ENCODE data around the gene TRIM52. TPM values are rescaled to one million over a fixed set of nuclear protein-coding genes. Genes with fewer than 3 reads are reported as not detected.

TRIM52 gene
- total RNA-seq, 1 experiment from 2014 or later = 7.9 TPM

Other genes starting within 250 kb of the TRIM52 start
- gene BTNL9, start 220.9 kb downstream of the TRIM52 start, total RNA-seq (2014; rRNA removed; shearing (Covaris generic)) = not detected in 2 replicates
- gene OR2V1, start 130.0 kb downstream of the TRIM52 start, total RNA-seq (2014; rRNA removed; shearing (Covaris generic)) = 0.10 TPM in 1 of 2 replicates, not detected in the other
- not detected in 2 replicates for gene OR2V2, start 113.6 kb downstream of the TRIM52 start, total RNA-seq (2014; rRNA removed; shearing (Covaris generic))
- 6.9 and 9.0 TPM in 2 replicates for gene TRIM7, start 55.9 kb downstream of the TRIM52 start, total RNA-seq (2014; rRNA removed; shearing (Covaris generic))
- gene TRIM41, start 37.9 kb downstream of the TRIM52 start, total RNA-seq (2014; rRNA removed; shearing (Covaris generic)) = 15.2 and 17.8 TPM in 2 replicates
- 5,838 and 6,264 TPM in 2 replicates for gene RACK1, start 17.2 kb downstream of the TRIM52 start, total RNA-seq (2014; rRNA removed; shearing (Covaris generic))
- 0.18 TPM in 1 of 2 replicates, not detected in the other for gene OR4F3, start 106.1 kb upstream of the TRIM52 start, total RNA-seq (2014; rRNA removed; shearing (Covaris generic))